ENCODE data around the gene ENPP3.
"Not testable (repeated sequence)": the region's sequence is repeated elsewhere in the genome, so short reads cannot be mapped to it uniquely, and the experiment has no call there.

The ENPP3 gene

DNA sequence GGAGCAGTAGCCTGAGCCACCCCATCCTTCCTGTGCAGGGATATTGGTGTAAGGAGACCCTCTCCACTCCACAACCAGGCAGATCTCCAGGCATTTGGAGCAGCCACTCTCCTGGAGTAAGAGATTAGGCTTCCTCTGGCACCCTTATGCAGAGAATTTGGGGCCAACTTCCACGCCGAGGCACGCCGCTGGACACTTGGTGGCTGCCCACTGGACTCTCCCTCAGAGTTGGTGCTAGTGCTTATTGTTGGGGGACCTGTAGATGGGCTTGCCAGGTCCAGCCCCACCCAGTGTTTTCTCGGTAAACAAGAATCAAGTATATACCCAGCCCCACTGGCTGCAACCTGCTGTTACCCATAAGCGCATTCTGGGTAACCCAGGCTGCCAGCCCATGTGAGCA is 78.5 kb downstream of the ENPP3 start:
- H3K9me3 ChIP-seq; H3K4me1 ChIP-seq; DNase-seq (ENCODE audit: low spot score in 2 of 2); H3K36me3 ChIP-seq (replicated peaks); H3K4me3 ChIP-seq; in situ Hi-C loops (cut with MboI; ENCODE audit: low sequenced_read_pairs); H3K27me3 ChIP-seq (ENCODE audit: low read depth): not testable (repeated sequence)

DNA sequence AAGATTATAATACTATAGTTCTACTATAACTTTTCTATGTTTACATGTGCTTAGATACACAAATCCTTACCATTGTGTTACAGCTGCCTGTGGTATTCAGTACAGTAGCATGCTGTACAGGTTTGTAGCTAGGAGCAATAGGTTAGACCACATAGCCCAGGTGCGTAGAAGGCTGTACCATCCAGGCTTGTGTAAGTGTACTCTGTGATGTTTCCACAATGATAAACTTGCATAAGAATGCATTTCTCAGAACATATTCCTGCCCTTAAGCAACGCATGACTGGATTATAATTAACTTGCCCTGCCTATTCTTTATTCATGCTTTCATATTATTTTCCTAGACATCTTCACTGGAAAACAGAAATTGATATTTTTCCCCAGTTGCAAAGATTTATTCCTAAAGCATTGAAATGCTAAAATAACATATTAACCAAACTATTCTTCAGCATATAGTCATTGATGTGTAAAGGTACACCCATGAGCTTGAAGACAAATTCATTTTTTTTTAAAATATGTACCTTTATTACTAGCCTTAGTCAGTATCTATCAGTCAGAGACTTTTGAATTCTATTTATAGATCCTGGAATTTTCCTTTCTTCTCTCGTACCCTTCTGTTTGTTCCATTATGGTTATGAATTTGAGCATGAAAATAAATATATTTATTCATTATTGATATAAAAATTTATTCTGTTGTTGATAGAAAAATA is 80.9 kb downstream of the ENPP3 start:
- H3K36me3 ChIP-seq (replicated peaks): no peaks in the 10 kb centered on the region
- DNase-seq (ENCODE audit: low spot score in 2 of 2): no peak
- no peaks in the 10 kb centered on the region for H3K4me1 ChIP-seq

DNA sequence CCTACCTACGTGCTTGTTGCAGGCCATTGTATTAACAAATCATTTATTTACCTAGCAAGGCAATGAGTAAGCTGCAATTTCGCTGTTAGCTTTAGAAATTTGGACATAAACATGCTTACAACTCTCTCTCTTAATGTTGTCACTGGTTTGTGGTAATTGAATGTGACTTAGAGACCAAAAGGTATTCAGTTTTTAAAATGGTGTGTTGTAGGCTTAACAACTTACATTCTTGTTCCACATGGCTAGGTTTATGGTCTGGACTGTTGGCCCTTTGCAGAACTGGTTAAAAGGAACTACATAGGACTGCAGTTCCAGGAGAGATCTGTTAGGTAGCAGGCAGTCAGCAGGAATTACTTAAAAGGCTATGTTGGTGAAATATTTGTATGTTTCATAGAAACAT is 84.1 kb downstream of the ENPP3 start:
- DNase-seq (ENCODE audit: low spot score in 2 of 2): no peak
- in situ Hi-C loops (cut with MboI; ENCODE audit: low sequenced_read_pairs): no loop called here
- Histone ChIP-seq H3K36me3 (replicated peaks) (no peaks in the 10 kb centered on the region), H3K27me3 (ENCODE audit: low read depth) (no peaks in the 10 kb centered on the region), H3K4me3 (no peak overlapping the region), H3K9me3 (no peaks in the 10 kb centered on the region), H3K4me1 (no peaks in the 10 kb centered on the region)

More for the DNA sequence above, 80.9 kb downstream of the ENPP3 start:
- in situ Hi-C loops (cut with MboI; ENCODE audit: low sequenced_read_pairs): no loop called here
- Histone ChIP-seq H3K27me3 (ENCODE audit: low read depth) (no peaks in the 10 kb centered on the region), H3K4me3 (no peak overlapping the region), H3K9me3 (no peaks in the 10 kb centered on the region)

DNA sequence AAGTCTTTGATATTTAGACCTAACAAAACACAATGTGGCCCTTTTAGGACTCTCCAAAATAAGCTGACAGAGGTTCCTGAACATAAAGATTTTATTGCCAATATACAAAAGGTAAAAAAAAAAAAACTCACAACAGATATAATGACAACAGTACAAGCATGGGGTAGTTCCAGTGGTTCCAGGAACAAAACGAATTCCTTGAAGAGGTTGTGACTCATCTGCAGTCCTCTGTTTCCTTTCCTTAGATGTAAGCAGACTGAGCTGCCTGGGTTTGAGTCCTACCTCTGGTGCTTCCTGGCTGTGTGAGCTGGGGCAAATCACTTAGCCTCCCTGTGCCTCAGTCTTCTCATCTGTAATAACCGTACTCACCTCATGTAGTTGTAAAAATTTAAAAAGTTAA is 87.0 kb downstream of the ENPP3 start:
- H3K4me1 ChIP-seq: no peaks in the 10 kb centered on the region
- H3K4me3 ChIP-seq: no peak overlapping the region
- DNase-seq (ENCODE audit: low spot score in 2 of 2): no peak
- H3K27me3 ChIP-seq (ENCODE audit: low read depth): no peaks in the 10 kb centered on the region
- no peaks in the 10 kb centered on the region for H3K9me3 ChIP-seq
- H3K36me3 ChIP-seq (replicated peaks): no peaks in the 10 kb centered on the region
- in situ Hi-C loops (cut with MboI; ENCODE audit: low sequenced_read_pairs): no loop called here

DNA sequence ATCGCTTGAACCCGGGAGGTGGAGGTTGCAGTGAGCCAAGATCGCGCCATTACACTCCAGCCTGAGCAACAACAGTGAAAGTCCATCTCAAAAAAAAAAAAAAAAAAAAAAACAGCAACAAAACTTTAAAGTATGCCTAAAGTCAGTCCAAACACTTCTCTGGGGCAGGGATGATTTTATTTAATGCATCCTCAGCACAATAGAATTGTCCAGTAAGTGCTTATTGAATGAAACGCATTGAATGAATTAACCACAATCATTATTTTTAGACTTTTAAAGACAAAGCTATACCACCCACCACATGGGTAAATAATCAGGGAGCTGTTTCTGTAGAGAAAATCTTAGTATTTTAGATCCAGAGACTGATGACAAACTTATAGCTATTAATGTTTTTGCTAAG is 90.4 kb downstream of the ENPP3 start:
- H3K36me3 ChIP-seq (replicated peaks): no peaks in the 10 kb centered on the region
- H3K27me3 ChIP-seq (ENCODE audit: low read depth): no peaks in the 10 kb centered on the region
- no peaks in the 10 kb centered on the region for H3K9me3 ChIP-seq
- no peak for DNase-seq (ENCODE audit: low spot score in 2 of 2)
- in situ Hi-C loops (cut with MboI; ENCODE audit: low sequenced_read_pairs): no loop called here
- H3K4me3 ChIP-seq: no peak overlapping the region
- H3K4me1 ChIP-seq: no peaks in the 10 kb centered on the region

DNA sequence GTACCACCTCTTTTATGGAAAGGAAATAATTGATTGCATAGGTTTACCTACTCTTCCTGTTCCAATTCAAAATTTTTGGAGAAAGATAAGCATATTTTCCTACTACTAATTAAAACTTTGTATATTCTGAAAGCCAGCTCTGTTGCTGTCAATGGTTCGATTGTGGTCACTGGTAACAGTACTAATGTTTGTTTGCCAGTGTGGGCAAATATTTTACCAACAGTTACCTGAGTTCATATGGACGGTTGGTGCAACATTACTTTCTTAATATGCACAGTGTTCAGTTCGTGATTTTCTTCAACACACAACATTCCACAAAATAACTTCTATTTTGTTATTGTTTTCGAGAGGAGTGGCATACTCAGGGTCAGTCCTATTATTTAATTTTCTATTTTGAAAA is 90.8 kb downstream of the ENPP3 start:
- in situ Hi-C loops (cut with MboI; ENCODE audit: low sequenced_read_pairs): no loop called here
- Histone ChIP-seq H3K27me3 (ENCODE audit: low read depth) (no peaks in the 10 kb centered on the region), H3K4me1 (no peaks in the 10 kb centered on the region), H3K4me3 (no peak overlapping the region), H3K36me3 (replicated peaks) (no peaks in the 10 kb centered on the region), H3K9me3 (no peaks in the 10 kb centered on the region)
- DNase-seq (ENCODE audit: low spot score in 2 of 2): no peak

DNA sequence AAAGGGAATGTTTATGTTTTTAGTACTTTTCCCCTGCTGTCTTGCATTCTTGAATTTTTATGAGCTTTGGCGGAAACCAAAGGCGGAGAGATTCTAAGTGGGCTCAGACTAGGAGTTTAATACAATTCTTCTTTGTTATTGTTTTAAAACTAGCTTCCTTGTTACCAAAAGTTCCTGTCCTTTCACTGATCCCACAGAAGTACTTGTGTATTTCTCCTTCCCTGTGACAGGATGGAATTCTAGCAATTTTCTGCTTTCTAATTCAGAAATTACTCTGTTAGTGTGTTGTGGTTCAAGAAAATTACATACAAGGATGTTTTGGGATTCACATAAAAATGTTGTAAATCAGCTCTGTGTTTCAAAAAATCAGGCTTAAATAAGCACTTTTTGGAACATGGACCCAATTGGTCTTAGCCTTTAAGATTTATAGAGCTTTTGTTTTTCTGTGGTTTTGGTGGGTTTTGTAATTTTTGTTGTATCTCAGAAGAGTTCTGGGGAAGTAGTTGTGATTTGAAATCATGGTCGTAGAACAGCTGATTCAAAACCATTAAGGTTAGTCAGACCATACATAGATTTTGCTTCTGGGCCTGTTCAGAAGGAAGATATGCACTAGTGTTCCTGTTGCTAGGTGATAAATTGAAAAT is 91.3 kb downstream of the ENPP3 start:
- Histone ChIP-seq H3K9me3 (no peaks in the 10 kb centered on the region), H3K36me3 (replicated peaks) (no peaks in the 10 kb centered on the region), H3K4me3 (no peak overlapping the region), H3K27me3 (ENCODE audit: low read depth) (no peaks in the 10 kb centered on the region), H3K4me1 (no peaks in the 10 kb centered on the region)
- in situ Hi-C loops (cut with MboI; ENCODE audit: low sequenced_read_pairs): no loop called here
- DNase-seq (ENCODE audit: low spot score in 2 of 2): no peak

DNA sequence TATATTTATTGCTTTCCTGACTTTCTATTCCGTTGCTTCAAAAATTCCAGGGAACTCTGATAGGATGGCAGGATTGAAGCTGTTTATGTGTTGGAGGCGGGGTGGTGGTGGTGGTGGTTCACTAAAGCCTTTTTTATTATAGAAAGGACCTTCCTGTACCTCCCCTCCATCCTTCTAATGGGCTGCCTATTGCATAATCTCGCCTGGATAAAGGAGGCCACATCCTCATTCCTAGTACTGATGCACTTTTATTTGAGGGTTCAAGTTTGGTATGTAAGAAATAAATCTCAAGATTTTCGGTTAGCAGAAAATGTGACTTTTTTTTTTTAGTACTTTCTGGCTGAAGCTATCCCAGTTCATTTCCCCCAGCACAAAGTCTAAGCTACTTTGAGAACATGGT is 92.4 kb downstream of the ENPP3 start:
- in situ Hi-C loops (cut with MboI; ENCODE audit: low sequenced_read_pairs): no loop called here
- Histone ChIP-seq H3K4me1 (no peaks in the 10 kb centered on the region), H3K36me3 (replicated peaks) (no peaks in the 10 kb centered on the region)

DNA sequence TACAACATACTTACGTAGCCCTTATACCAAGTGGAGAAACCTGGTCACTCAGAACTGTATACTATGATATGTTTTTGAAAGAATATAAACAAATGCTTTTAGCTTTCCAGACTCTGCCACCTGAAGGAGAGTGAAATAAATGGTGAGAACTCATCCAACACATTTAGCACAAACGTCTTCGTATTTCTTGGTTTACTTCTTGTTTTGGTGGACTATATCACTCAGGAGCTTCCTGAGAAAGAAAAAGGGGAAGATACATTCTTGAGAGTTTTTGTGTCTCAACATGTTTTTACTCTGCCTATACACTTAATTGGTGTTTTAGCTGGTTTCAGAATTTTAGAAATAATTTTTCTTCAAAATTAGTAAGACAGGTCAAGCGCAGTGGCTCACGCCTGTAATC is 93.2 kb downstream of the ENPP3 start:
- H3K9me3 ChIP-seq: no peaks in the 10 kb centered on the region
- no peaks in the 10 kb centered on the region for H3K36me3 ChIP-seq (replicated peaks)
- no peak overlapping the region for H3K4me3 ChIP-seq
- no peak for DNase-seq (ENCODE audit: low spot score in 2 of 2)
- H3K27me3 ChIP-seq (ENCODE audit: low read depth): no peaks in the 10 kb centered on the region
- no peaks in the 10 kb centered on the region for H3K4me1 ChIP-seq
- in situ Hi-C loops (cut with MboI; ENCODE audit: low sequenced_read_pairs): no loop called here

More for the DNA sequence above, 92.4 kb downstream of the ENPP3 start:
- no peak overlapping the region for H3K4me3 ChIP-seq
- no peaks in the 10 kb centered on the region for H3K9me3 ChIP-seq
- no peak for DNase-seq (ENCODE audit: low spot score in 2 of 2)
- no peaks in the 10 kb centered on the region for H3K27me3 ChIP-seq (ENCODE audit: low read depth)

DNA sequence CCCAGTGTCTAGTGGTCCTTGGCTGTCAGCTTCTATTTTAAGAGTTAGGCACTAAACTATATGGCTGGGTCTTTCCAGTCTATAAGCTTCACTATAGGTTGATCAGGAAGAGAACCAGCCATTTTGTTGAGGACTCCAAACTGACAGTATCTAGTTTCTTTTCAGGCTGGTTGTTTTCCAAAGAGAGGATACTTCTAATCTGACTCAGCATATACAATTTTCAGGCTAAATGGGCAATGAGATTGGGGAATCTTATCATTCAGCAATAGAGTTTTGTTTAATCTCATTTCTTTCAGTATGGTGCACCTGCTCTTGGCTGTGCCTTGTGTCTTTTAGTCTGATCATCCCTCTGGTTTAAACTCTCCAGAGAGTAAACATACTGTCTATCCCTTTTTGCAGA is 94.1 kb downstream of the ENPP3 start:
- H3K27me3 ChIP-seq (ENCODE audit: low read depth): no peaks in the 10 kb centered on the region
- H3K9me3 ChIP-seq: no peaks in the 10 kb centered on the region
- no peak for DNase-seq (ENCODE audit: low spot score in 2 of 2)
- H3K4me1 ChIP-seq: no peaks in the 10 kb centered on the region
- H3K36me3 ChIP-seq (replicated peaks): no peaks in the 10 kb centered on the region
- in situ Hi-C loops (cut with MboI; ENCODE audit: low sequenced_read_pairs): no loop called here
- no peak overlapping the region for H3K4me3 ChIP-seq

DNA sequence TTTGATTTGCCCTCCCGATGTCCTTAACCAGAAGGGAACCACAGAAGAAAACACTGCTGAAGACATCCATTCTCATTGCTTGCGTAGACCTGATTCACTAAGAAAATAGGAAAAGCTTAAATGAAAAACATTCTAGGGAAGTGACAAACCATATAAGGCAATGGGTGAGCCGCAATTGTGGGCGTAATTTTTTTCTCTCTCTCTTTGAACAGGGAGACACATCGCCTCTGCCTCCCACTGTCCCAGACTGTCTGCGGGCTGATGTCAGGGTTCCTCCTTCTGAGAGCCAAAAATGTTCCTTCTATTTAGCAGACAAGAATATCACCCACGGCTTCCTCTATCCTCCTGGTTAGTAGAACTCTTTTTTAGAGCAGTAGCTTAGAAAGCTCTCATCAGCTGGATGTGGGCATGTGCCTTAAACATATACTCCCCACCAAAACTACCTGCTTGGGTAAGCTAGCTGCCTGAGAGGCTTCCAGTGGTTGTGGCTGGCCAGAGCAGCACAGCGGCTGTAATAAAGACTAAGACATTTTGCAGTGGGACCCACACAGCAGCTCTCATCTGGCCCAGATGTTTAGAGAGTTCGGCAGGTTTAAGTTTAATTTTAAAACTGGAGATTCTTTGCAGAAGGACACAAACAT is 96.4 kb downstream of the ENPP3 start:
- H3K36me3 ChIP-seq (replicated peaks): no peaks in the 10 kb centered on the region
- in situ Hi-C loops (cut with MboI; ENCODE audit: low sequenced_read_pairs): no loop called here
- no peak for DNase-seq (ENCODE audit: low spot score in 2 of 2)
- H3K9me3 ChIP-seq: no peaks in the 10 kb centered on the region
- no peaks in the 10 kb centered on the region; the same call in 1 of the 2 replicates for H3K27me3 ChIP-seq (ENCODE audit: low read depth)
- H3K4me1 ChIP-seq: no peaks in the 10 kb centered on the region
- no peak overlapping the region for H3K4me3 ChIP-seq

DNA sequence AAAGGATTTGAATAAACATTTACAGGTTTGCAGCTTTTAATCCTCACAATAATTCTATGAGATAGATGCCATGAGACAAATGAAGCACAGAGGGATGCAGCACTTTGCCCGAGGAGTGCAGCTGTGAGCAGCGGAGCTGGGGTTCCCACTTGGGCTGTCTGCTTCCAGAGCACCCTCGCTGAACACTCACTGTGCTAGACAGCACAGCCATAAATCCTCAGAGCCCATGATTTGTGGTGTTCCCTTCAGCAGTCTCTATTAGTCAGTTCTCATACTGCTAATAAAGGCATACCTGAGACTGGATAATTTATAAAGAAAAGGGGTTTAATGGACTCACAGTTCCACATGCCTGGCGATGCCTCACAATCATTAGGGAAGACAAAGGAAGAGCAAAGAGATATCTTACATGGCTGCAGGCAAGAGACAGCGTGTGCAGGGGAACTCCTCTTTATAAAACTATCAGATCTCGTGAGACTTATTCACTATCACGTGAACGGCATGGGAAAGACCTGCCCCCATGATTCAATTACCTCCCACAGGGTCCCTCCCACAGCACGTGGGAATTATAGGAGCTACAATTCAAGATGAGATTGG is 99.0 kb downstream of the ENPP3 start:
- Histone ChIP-seq H3K4me1 (no peaks in the 10 kb centered on the region), H3K36me3 (replicated peaks) (no peaks in the 10 kb centered on the region), H3K4me3 (no peak overlapping the region), H3K9me3 (no peaks in the 10 kb centered on the region), H3K27me3 (ENCODE audit: low read depth) (no peaks in the 10 kb centered on the region; the same call in 1 of the 2 replicates)
- in situ Hi-C loops (cut with MboI; ENCODE audit: low sequenced_read_pairs): no loop called here
- no peak for DNase-seq (ENCODE audit: low spot score in 2 of 2)

DNA sequence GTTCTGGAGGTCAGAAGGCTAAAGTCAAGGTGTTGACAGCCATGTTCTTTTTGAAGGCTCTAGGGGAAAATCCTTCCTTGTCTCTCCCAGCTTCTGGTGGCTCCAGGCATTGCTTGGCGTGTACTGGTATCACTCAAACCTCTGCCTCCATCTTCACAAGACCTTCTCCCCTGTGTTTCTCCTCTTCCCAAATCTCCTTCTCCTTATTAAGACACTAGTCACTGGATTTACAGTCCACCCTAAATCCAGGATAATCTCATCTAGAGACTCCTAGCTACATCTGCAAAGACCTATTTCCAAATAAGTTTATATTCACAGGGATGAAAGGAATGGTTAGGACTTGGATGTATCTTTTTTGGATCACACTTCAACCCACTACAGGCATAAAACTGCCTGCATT is 99.7 kb downstream of the ENPP3 start:
- no peak for DNase-seq (ENCODE audit: low spot score in 2 of 2)
- no peaks in the 10 kb centered on the region; the same call in 1 of the 2 replicates for H3K27me3 ChIP-seq (ENCODE audit: low read depth)
- H3K4me3 ChIP-seq: no peak overlapping the region
- in situ Hi-C loops (cut with MboI; ENCODE audit: low sequenced_read_pairs): no loop called here
- H3K4me1 ChIP-seq: no peaks in the 10 kb centered on the region
- no peaks in the 10 kb centered on the region for H3K9me3 ChIP-seq
- no peaks in the 10 kb centered on the region for H3K36me3 ChIP-seq (replicated peaks)

DNA sequence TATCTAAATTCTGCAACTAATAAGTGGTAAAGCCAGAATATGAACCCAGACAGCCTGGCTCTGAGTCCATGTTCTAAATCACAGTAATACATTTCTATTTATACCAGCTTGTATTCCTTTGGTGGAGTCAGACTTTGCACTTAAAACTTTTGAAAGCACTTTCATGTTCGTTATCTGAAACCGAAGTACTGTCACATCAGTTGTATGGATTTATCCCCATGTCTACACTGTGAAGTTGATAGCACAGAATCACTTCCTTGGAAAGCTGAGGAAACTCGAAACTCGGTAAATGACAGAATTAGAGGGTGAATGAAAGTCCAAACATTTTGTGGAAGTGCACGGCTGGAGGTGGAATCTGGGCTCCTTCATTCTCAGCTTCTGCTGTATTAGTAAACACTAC is 102.0 kb downstream of the ENPP3 start:
- peaks cover 4% of the 10 kb centered on the region for H3K4me1 ChIP-seq
- H3K4me3 ChIP-seq: no peak overlapping the region
- in situ Hi-C loops (cut with MboI; ENCODE audit: low sequenced_read_pairs): no loop called here
- no peaks in the 10 kb centered on the region; the same call in 1 of the 2 replicates for H3K27me3 ChIP-seq (ENCODE audit: low read depth)
- no peaks in the 10 kb centered on the region for H3K9me3 ChIP-seq
- H3K36me3 ChIP-seq (replicated peaks): no peaks in the 10 kb centered on the region
- DNase-seq (ENCODE audit: low spot score in 2 of 2): no peak

Data from HAP-1 (cell line).